HEK293T (cell line): ENCODE measurements around the gene ZNF600.
"Not testable (repeated sequence)": the region's sequence is repeated elsewhere in the genome, so short reads cannot be mapped to it uniquely, and the experiment has no call there.

Source experiments
- CTCF ChIA-PET: fragments of 350-600 bp; formaldehyde crosslinking; extraction: SDS; loops from one replicate; lab custom pipeline; 2021; ENCODE audit warnings: antibody characterized with exemption, inconsistent platforms; lab: Yijun Ruan, JAX
- POLR2A ChIA-PET: fragments of 350-600 bp; formaldehyde crosslinking; extraction: SDS; loops from one replicate; lab custom pipeline; 2020; ENCODE audit warnings: antibody characterized with exemption, inconsistent platforms; lab: Yijun Ruan, JAX
- DNase-seq: peaks from one replicate; pipeline ENCODE4 v3.0.0; 2012; ENCODE audit warnings: mixed read lengths; ENCODE audit errors: extremely low spot score
- ARNT ChIP-seq: fragments of 450-650 bp; IDR thresholded peaks from 2 replicates; pipeline ENCODE4 v1.6.1; 2017; ENCODE audit warnings: mild to moderate bottlenecking
- BHLHE40 ChIP-seq: fragments of 450-650 bp; IDR thresholded peaks from 2 replicates; pipeline ENCODE4 v1.6.1; 2016; ENCODE audit warnings: mild to moderate bottlenecking, moderate library complexity, borderline replicate concordance
- CTBP1 ChIP-seq: fragments of 450-650 bp; IDR thresholded peaks from 2 replicates; pipeline ENCODE4 v1.6.1; 2016; ENCODE audit warnings: borderline replicate concordance
- ELF4 ChIP-seq: fragments of 450-650 bp; IDR thresholded peaks from 2 replicates; pipeline ENCODE4 v1.6.1; 2017; ENCODE audit warnings: antibody characterized with exemption
- FOXA1 ChIP-seq: fragments of 450-650 bp; IDR thresholded peaks from 2 replicates; pipeline ENCODE4 v1.6.1; 2016; ENCODE audit warnings: mild to moderate bottlenecking
- FOXK2 ChIP-seq: fragments of 450-650 bp; IDR thresholded peaks from 2 replicates; pipeline ENCODE4 v1.6.1; 2016; ENCODE audit warnings: mild to moderate bottlenecking
- FOXM1 ChIP-seq: fragments of 450-650 bp; IDR thresholded peaks from 2 replicates; pipeline ENCODE4 v1.6.1; 2017; ENCODE audit warnings: mild to moderate bottlenecking, borderline replicate concordance
- HDGF ChIP-seq: fragments of 450-650 bp; IDR thresholded peaks from 2 replicates; pipeline ENCODE4 v1.6.1; 2017; ENCODE audit warnings: antibody characterized with exemption, borderline replicate concordance
- L3MBTL2 ChIP-seq: fragments of 450-650 bp; conservative IDR thresholded peaks from 2 replicates; pipeline ENCODE4 v1.6.1; 2016; ENCODE audit warnings: mild to moderate bottlenecking
- LEF1 ChIP-seq: fragments of 450-650 bp; IDR thresholded peaks from 2 replicates; pipeline ENCODE4 v1.6.1; 2017; ENCODE audit warnings: mild to moderate bottlenecking, borderline replicate concordance
- NFRKB ChIP-seq: fragments of 450-650 bp; IDR thresholded peaks from 2 replicates; pipeline ENCODE4 v1.6.1; 2016; ENCODE audit warnings: mild to moderate bottlenecking, moderate library complexity
- SP1 ChIP-seq: fragments of 450-650 bp; IDR thresholded peaks from 2 replicates; pipeline ENCODE4 v1.6.1; 2017
- SUZ12 ChIP-seq: fragments of 450-650 bp; IDR thresholded peaks from 2 replicates; pipeline ENCODE4 v1.6.1; 2016; ENCODE audit warnings: mild to moderate bottlenecking
- TARDBP ChIP-seq: fragments of 450-650 bp; IDR thresholded peaks from 2 replicates; pipeline ENCODE4 v1.6.1; 2016
- ZNF384 ChIP-seq: fragments of 450-650 bp; IDR thresholded peaks from 2 replicates; pipeline ENCODE4 v1.6.1; 2016
- TF ChIP-seq, protein P1 (sequence below): fragments of 450-650 bp; IDR thresholded peaks from 2 replicates; pipeline ENCODE4 v1.6.1; 2016

ZNF600 gene

DNA sequence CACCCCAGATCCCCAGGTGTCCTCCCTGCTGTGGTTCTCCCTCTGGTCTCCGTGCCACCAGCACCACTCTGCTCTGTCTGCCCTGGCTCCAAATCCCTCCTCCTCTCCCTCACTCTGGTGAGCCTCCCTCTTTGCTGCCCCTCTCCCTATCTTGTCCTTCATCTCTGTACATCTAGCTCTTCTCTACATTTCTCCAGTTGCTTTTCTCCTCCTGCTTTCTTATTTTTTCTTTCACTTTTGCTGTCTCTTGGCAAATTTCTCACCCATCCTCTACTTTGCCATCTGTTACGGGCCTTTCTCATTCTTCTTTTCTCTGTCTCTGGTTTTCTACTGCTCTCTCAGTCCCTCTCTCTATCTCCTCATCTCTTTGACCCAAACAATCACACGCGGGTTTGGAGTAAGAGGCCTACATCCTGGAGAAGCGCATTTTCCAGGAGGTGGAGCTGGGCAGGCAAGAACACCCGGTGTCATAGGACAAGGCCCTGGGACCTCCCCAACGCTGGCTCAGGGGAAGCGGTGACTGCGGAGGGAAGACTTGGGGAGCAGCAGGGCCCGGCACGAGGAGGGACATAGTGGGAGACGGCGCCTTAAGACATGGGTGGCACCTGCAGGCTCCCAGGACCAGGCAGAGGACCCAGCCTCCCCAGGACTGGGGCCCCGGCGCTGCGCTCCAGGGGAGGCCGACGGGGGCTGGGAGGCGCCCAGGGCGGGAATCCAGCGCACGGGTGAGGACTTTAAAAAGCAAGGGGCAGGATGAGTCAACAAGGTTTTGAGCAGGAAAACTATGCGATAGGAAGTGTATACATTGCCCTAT is 61.7 kb downstream of the ZNF600 start:
- ChIA-PET POLR2A (no interaction called here), CTCF (no interaction called here)
- DNase-seq, result no peak
- TF ChIP-seq HDGF (no peak), SUZ12 (no peak), CTBP1 (no peak), FOXK2 (no peak), BHLHE40 (no peak), FOXA1 (no peak), ZNF384 (no peak), FOXM1 (no peak), SP1 (no peak), ELF4 (no peak), TARDBP (no peak), NFRKB (no peak), L3MBTL2 (no peak), ARNT (no peak), LEF1 (no peak)
- TF ChIP-seq, protein P1, sequence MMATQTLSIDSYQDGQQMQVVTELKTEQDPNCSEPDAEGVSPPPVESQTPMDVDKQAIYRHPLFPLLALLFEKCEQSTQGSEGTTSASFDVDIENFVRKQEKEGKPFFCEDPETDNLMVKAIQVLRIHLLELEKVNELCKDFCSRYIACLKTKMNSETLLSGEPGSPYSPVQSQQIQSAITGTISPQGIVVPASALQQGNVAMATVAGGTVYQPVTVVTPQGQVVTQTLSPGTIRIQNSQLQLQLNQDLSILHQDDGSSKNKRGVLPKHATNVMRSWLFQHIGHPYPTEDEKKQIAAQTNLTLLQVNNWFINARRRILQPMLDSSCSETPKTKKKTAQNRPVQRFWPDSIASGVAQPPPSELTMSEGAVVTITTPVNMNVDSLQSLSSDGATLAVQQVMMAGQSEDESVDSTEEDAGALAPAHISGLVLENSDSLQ, result no peak

DNA sequence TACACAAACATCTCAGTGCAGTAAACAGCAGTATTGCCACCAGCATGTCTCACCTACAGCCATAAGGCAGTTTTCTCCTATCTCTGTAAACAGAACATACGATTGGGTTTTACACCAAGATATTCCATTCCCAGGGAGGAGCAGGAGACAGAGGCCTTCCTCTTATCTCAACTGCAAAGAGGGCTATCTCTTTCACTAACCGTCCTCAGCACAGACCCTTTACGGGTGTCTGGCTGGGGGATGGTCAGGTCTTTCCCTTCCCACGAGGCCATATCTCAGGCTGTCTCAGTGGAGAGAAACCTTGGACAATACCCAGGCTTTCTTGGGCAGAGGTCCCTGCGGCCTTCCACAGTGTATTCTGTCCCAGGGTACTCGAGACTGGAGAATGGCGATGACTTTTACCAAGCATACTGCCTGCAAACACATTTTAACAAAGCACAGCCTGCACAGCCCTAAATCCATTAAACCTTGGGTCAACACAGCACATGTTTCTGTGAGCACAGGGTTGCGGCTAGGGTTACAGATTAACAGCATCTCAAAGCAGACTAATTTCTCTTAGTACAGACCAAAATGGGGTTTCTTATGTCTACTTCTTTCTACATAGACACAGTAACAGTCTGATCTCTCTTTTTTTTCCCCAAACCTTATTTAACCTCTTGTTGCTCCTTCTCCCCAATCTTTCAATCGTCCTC is 62.5 kb downstream of the ZNF600 start:
- CTCF ChIA-PET, POLR2A ChIA-PET, DNase-seq: not testable (repeated sequence)

DNA sequence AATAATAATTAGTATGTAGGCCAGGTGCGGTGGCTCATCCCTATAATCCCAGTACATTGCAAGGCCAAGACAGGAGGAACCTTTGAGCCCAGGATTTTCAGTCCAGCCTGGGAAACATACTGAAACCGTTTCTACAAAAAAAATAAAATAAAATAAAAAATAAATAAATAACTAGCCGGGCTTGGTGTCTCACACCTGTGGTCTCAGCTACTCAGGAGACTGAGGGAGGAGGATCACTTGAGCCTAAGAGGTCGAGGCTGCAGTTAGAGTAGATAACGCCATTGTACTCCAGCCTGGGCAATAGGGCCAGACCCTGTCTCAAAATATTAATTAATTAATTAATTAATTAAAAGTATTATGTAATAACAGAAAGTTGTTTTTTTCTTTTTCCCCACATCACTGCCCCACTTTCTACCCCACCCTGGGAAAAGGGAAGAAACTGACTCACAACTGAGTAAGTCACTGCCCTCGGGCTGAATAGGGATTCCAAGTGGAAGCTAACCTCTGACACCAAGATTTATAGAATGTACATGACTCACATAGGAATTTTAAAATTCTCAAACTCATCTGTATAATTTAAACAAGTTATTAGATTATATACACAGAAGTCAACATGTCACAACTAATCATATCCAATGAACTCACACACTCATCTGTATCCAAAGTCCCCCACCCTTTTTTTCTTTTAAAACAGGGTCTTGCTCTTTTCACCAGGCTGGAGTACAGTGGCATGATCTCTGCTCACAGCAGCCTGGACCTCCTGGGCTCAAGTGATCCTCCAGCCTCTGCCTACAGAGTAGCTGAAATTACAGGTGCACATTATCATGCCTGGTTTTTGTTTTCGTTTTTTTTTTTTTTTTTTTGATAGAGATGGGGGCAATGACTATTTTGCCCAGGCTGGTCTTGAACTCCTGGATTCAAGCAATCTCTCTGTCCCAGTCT is 64.3 kb downstream of the ZNF600 start:
- no peak for TF ChIP-seq FOXK2
- TF ChIP-seq HDGF, result no peak
- no peak for TF ChIP-seq ZNF384
- no peak for TF ChIP-seq SP1
- ChIA-PET CTCF (no interaction called here), POLR2A (no interaction called here)
- no peak for DNase-seq

DNA sequence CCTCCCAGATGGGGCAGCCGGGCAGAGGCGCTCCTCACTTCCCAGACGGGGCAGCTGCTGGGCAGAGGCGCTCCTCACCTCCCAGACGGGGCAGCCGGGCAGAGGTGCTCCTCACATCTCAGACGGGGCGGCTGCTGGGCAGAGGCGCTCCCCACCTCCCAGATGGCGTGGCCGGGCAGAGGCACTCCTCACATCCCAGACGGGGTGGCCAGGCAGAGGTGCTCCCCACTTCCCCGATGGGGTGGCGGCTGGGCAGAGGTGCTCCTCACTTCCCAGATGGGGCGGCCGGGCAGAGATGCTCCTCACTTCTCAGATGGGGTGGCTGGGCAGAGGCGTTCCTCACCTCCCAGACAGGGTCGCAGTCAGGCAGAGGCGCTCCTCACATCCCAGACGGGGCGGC is 66.0 kb downstream of the ZNF600 start:
- DNase-seq, POLR2A ChIA-PET, CTCF ChIA-PET: not testable (repeated sequence)

DNA sequence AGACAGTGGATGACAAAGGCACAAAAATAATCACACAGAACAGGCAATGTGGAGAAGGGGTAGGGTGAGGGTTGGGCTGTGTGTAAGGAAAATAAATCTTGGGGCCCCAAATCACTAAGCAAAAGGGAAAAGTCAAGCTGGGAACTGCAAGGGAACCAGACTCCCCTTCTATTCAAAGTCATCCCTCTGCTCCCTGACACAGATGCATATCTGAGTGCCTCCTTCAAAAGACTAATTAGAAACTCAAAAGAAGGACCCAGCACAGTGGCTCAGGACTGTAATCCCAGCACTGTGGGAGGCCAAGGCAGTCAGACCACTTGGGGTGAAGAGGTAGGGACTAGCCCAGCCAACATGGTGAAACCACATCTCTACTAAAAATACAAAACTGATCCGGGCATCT is 70.1 kb downstream of the ZNF600 start:
- POLR2A ChIA-PET, result no interaction called here
- TF ChIP-seq BHLHE40, result no peak
- TF ChIP-seq FOXK2, result no peak
- no peak for TF ChIP-seq FOXM1
- TF ChIP-seq LEF1, result no peak
- no peak for TF ChIP-seq NFRKB
- TF ChIP-seq L3MBTL2, result no peak
- no peak for TF ChIP-seq ARNT
- TF ChIP-seq, protein P1, result no peak
- no peak for TF ChIP-seq TARDBP
- no peak for TF ChIP-seq SP1
- no peak for TF ChIP-seq HDGF
- TF ChIP-seq ELF4, result no peak
- no peak for TF ChIP-seq SUZ12
- no peak for TF ChIP-seq ZNF384
- no peak for TF ChIP-seq CTBP1
- TF ChIP-seq FOXA1, result no peak
- CTCF ChIA-PET, result no interaction called here
- DNase-seq, result no peak

DNA sequence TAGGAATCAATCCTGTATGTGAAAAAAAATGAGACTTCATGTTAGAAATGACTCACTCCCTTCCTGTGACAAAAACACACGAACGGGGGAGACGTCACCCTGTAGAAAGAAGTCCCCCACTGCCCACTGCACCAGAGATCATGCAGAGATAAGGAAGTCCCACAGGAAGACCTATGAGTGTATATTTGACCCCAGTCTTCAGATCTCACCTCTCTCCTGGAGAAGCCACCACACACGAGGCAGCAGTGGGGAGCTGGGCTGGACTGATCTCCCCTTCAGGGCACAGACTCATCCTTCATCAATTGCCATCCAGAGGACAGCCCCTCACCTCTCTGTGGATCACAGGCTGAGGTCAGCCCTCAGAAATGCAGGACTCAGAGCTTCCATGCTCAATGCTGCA is 70.7 kb downstream of the ZNF600 start:
- POLR2A ChIA-PET, DNase-seq, CTCF ChIA-PET: not testable (repeated sequence)

DNA sequence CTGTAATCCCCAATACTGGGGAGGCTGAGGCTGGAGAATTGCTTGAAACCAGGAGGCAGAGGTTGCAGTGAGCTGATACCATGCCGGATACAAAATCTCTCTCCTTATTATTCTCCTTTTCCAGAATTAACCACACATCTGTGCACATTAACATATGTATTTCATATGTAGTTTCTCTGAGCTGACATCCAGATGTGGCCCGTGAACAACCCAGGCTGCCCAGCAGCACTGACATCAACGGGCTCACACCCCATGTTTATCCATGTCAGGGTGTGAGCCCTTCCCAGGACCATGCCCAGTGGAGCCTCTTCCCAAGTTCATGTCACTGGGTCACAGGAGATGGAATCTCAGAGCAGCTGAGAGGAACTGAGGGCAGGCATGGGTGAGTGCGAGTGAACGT is 71.3 kb downstream of the ZNF600 start:
- POLR2A ChIA-PET, CTCF ChIA-PET, DNase-seq: not testable (repeated sequence)
